Measurements from ENCODE around the gene NCOA7.
"Not testable (repeated sequence)": the region's sequence is repeated elsewhere in the genome, so short reads cannot be mapped to it uniquely, and the experiment has no call there.

NCOA7 gene

GRCh38 chr6:125944896-125945295, 154.1 kb downstream of the NCOA7 start:
- no peak for FAIRE-seq
- no peak for DNase-seq (ENCODE audit: insufficient read length, low spot score)
- no peak for TF ChIP-seq POLR2A (IDR thresholded peaks at IDR 0.05; ENCODE audit: low read depth, low read length)
- no peak for TF ChIP-seq SPI1 (IDR thresholded peaks at IDR 0.05; ENCODE audit: low read depth, low read length)
- no peak for TF ChIP-seq POLR2AphosphoS5 (IDR thresholded peaks at IDR 0.05; ENCODE audit: low read depth, low read length)
- no peak for TF ChIP-seq TAF1 (IDR thresholded peaks at IDR 0.05; ENCODE audit: low read depth, low read length)
- no peak for TF ChIP-seq POU2F2 (IDR thresholded peaks at IDR 0.05; ENCODE audit: low read depth, low read length)
- no peak for TF ChIP-seq PAX5 (IDR thresholded peaks at IDR 0.05; ENCODE audit: insufficient read depth, low read length, severe bottlenecking)

- FAIRE-seq (no peak), DNase-seq (ENCODE audit: insufficient read length, low spot score) (no peak)
- TF ChIP-seq POU2F2 (IDR thresholded peaks at IDR 0.05; ENCODE audit: low read depth, low read length) = no peak
- TF ChIP-seq SPI1 (IDR thresholded peaks at IDR 0.05; ENCODE audit: low read depth, low read length) = no peak
- no peak for TF ChIP-seq POLR2A (IDR thresholded peaks at IDR 0.05; ENCODE audit: low read depth, low read length)
- TF ChIP-seq PAX5 (IDR thresholded peaks at IDR 0.05; ENCODE audit: insufficient read depth, low read length, severe bottlenecking) = no peak
- TF ChIP-seq TAF1 (IDR thresholded peaks at IDR 0.05; ENCODE audit: low read depth, low read length) = no peak
- no peak for TF ChIP-seq POLR2AphosphoS5 (IDR thresholded peaks at IDR 0.05; ENCODE audit: low read depth, low read length)
Measured at GRCh38 chr6:125945378-125946141, 154.8 kb downstream of the NCOA7 start.

- FAIRE-seq (no peak), DNase-seq (ENCODE audit: insufficient read length, low spot score) (no peak)
- TF ChIP-seq POLR2A (IDR thresholded peaks at IDR 0.05; ENCODE audit: low read depth, low read length) (no peak), POLR2AphosphoS5 (IDR thresholded peaks at IDR 0.05; ENCODE audit: low read depth, low read length) (no peak), PAX5 (IDR thresholded peaks at IDR 0.05; ENCODE audit: insufficient read depth, low read length, severe bottlenecking) (no peak), SPI1 (IDR thresholded peaks at IDR 0.05; ENCODE audit: low read depth, low read length) (no peak), TAF1 (IDR thresholded peaks at IDR 0.05; ENCODE audit: low read depth, low read length) (no peak), POU2F2 (IDR thresholded peaks at IDR 0.05; ENCODE audit: low read depth, low read length) (no peak)
Measured at GRCh38 chr6:125947615-125948014, 156.9 kb downstream of the NCOA7 start.

GRCh38 chr6:125948455-125948854, 157.7 kb downstream of the NCOA7 start:
- TF ChIP-seq POLR2A (IDR thresholded peaks at IDR 0.05; ENCODE audit: low read depth, low read length) (no peak), PAX5 (IDR thresholded peaks at IDR 0.05; ENCODE audit: insufficient read depth, low read length, severe bottlenecking) (no peak), TAF1 (IDR thresholded peaks at IDR 0.05; ENCODE audit: low read depth, low read length) (no peak), POU2F2 (IDR thresholded peaks at IDR 0.05; ENCODE audit: low read depth, low read length) (no peak), SPI1 (IDR thresholded peaks at IDR 0.05; ENCODE audit: low read depth, low read length) (no peak), POLR2AphosphoS5 (IDR thresholded peaks at IDR 0.05; ENCODE audit: low read depth, low read length) (no peak)
- FAIRE-seq (no peak), DNase-seq (ENCODE audit: insufficient read length, low spot score) (no peak)

- DNase-seq (ENCODE audit: insufficient read length, low spot score) (no peak), FAIRE-seq (no peak)
- TF ChIP-seq TAF1 (IDR thresholded peaks at IDR 0.05; ENCODE audit: low read depth, low read length) (no peak), POLR2A (IDR thresholded peaks at IDR 0.05; ENCODE audit: low read depth, low read length) (no peak), POU2F2 (IDR thresholded peaks at IDR 0.05; ENCODE audit: low read depth, low read length) (no peak), SPI1 (IDR thresholded peaks at IDR 0.05; ENCODE audit: low read depth, low read length) (no peak), POLR2AphosphoS5 (IDR thresholded peaks at IDR 0.05; ENCODE audit: low read depth, low read length) (no peak), PAX5 (IDR thresholded peaks at IDR 0.05; ENCODE audit: insufficient read depth, low read length, severe bottlenecking) (no peak)
Measured at GRCh38 chr6:125949069-125949468, 158.3 kb downstream of the NCOA7 start.

- DNase-seq (ENCODE audit: insufficient read length, low spot score) (no peak), FAIRE-seq (no peak)
Measured at GRCh38 chr6:125950293-125950692, 159.5 kb downstream of the NCOA7 start.

GRCh38 chr6:125950716-125951115, 160.0 kb downstream of the NCOA7 start:
- not testable (repeated sequence) for DNase-seq (ENCODE audit: insufficient read length, low spot score); FAIRE-seq

More at GRCh38 chr6:125950293-125950692, 159.5 kb downstream of the NCOA7 start:
- no peak for TF ChIP-seq PAX5 (IDR thresholded peaks at IDR 0.05; ENCODE audit: insufficient read depth, low read length, severe bottlenecking)

GRCh38 chr6:125951323-125951722, 160.6 kb downstream of the NCOA7 start:
- no peak for DNase-seq (ENCODE audit: insufficient read length, low spot score)
- FAIRE-seq = no peak
- TF ChIP-seq POLR2A (IDR thresholded peaks at IDR 0.05; ENCODE audit: low read depth, low read length) (no peak), POLR2AphosphoS5 (IDR thresholded peaks at IDR 0.05; ENCODE audit: low read depth, low read length) (no peak), SPI1 (IDR thresholded peaks at IDR 0.05; ENCODE audit: low read depth, low read length) (no peak)

- TF ChIP-seq POU2F2 (IDR thresholded peaks at IDR 0.05; ENCODE audit: low read depth, low read length) (no peak), POLR2AphosphoS5 (IDR thresholded peaks at IDR 0.05; ENCODE audit: low read depth, low read length) (no peak), TAF1 (IDR thresholded peaks at IDR 0.05; ENCODE audit: low read depth, low read length) (no peak), PAX5 (IDR thresholded peaks at IDR 0.05; ENCODE audit: insufficient read depth, low read length, severe bottlenecking) (no peak), POLR2A (IDR thresholded peaks at IDR 0.05; ENCODE audit: low read depth, low read length) (no peak), SPI1 (IDR thresholded peaks at IDR 0.05; ENCODE audit: low read depth, low read length) (no peak)
- FAIRE-seq (no peak), DNase-seq (ENCODE audit: insufficient read length, low spot score) (no peak)
Measured at GRCh38 chr6:125952764-125953501, 162.2 kb downstream of the NCOA7 start.

GRCh38 chr6:125953502-125953875, 162.7 kb downstream of the NCOA7 start:
- TF ChIP-seq SPI1 (IDR thresholded peaks at IDR 0.05; ENCODE audit: low read depth, low read length) = no peak
- TF ChIP-seq POLR2A (IDR thresholded peaks at IDR 0.05; ENCODE audit: low read depth, low read length) = no peak
- no peak for TF ChIP-seq PAX5 (IDR thresholded peaks at IDR 0.05; ENCODE audit: insufficient read depth, low read length, severe bottlenecking)
- TF ChIP-seq POLR2AphosphoS5 (IDR thresholded peaks at IDR 0.05; ENCODE audit: low read depth, low read length) = no peak
- TF ChIP-seq POU2F2 (IDR thresholded peaks at IDR 0.05; ENCODE audit: low read depth, low read length) = no peak
- TF ChIP-seq TAF1 (IDR thresholded peaks at IDR 0.05; ENCODE audit: low read depth, low read length) = no peak
- DNase-seq (ENCODE audit: insufficient read length, low spot score) = no peak
- peak; percentile 75 for FAIRE-seq

Data from GM12891 (cell line).